D721Med (cell line): ENCODE results near the gene CCDC184.

Source experiments
- DNase-seq: peaks from one replicate; pipeline ENCODE4 v3.0.0; 2011; ENCODE audit warnings: low spot score; ENCODE audit not compliant: insufficient read length
- FAIRE-seq: peaks from 2 replicates; lab custom pipeline; 2011; peaks lifted over from hg19 to GRCh38; lab: Jason Lieb, UNC
- CTCF ChIP-seq: IDR thresholded peaks from 2 replicates; pipeline ENCODE4 v1.5.1; 2012; ENCODE audit warnings: mild to moderate bottlenecking, control low read depth; ENCODE audit not compliant: insufficient read depth; ENCODE audit errors: missing control alignments

Gene CCDC184

GRCh38 chr12:48164451-48164850, 19.0 kb upstream of the CCDC184 start:
- no peak for TF ChIP-seq CTCF
- no peak for FAIRE-seq

GRCh38 chr12:48165089-48165981, 18.1 kb upstream of the CCDC184 start:
- DNase-seq (no peak), FAIRE-seq (no peak)
- TF ChIP-seq CTCF, result peak; percentile 91

More at GRCh38 chr12:48164451-48164850, 19.0 kb upstream of the CCDC184 start:
- no peak for DNase-seq

- DNase-seq (no peak), FAIRE-seq (no peak)
- no peak for TF ChIP-seq CTCF
These were observed 14.4 kb upstream of the CCDC184 start for GRCh38 chr12:48169011-48169410.

GRCh38 chr12:48175613-48176416, 7.6 kb upstream of the CCDC184 start:
- DNase-seq, result no peak
- TF ChIP-seq CTCF, result no peak
- FAIRE-seq, result no peak

- DNase-seq (no peak), FAIRE-seq (no peak)
- no peak for TF ChIP-seq CTCF
These were observed 7.1 kb upstream of the CCDC184 start for GRCh38 chr12:48176417-48176751.

- DNase-seq (no peak), FAIRE-seq (no peak)
- TF ChIP-seq CTCF, result no peak
These were observed 5.5 kb upstream of the CCDC184 start for GRCh38 chr12:48177982-48178381.

- TF ChIP-seq CTCF, result no peak
- no peak for FAIRE-seq
- DNase-seq, result no peak
These were observed 4.0 kb upstream of the CCDC184 start for GRCh38 chr12:48179466-48179865.
